ENCODE measurements around the gene ZNF646. TPM values are rescaled to one million over a fixed set of nuclear protein-coding genes. Genes with fewer than 3 reads are reported as not detected.

ZNF646 gene
- polyA plus RNA-seq, 1 donor from 2014 or later = 9.3 TPM

GRCh38 chr16:31050280-31051030, 23.8 kb upstream of the ZNF646 start:
- no peaks in the 10 kb centered on the region for H3K36me3 Mint-ChIP-seq
- no peak overlapping the region for H3K4me3 Mint-ChIP-seq
- no peaks in the 10 kb centered on the region for H3K27me3 Mint-ChIP-seq
- peak overlapping the region in 1 of 3 donors; percentile 67 for H3K27ac Mint-ChIP-seq
- no peaks in the 10 kb centered on the region for H3K9me3 Mint-ChIP-seq
- peaks cover 0 to 6% (median 5%) of the 10 kb centered on the region in 3 donors for H3K4me1 Mint-ChIP-seq

- Mint-ChIP-seq H3K27me3 (no peaks in the 10 kb centered on the region), H3K9me3 (no peaks in the 10 kb centered on the region), H3K27ac (no peak overlapping the region), H3K36me3 (no peaks in the 10 kb centered on the region), H3K4me1 (peaks cover 0 to 4% (median 3%) of the 10 kb centered on the region in 3 donors), H3K4me3 (no peak overlapping the region)
Observed at GRCh38 chr16:31052114-31052513, 22.1 kb upstream of the ZNF646 start.

- no peak overlapping the region for H3K4me3 Mint-ChIP-seq
- H3K4me1 Mint-ChIP-seq = peaks cover 0 to 2% (median 0%) of the 10 kb centered on the region in 3 donors
- H3K27ac Mint-ChIP-seq = no peak overlapping the region
- H3K36me3 Mint-ChIP-seq = peaks cover 2% of the 10 kb centered on the region
- no peaks in the 10 kb centered on the region for H3K9me3 Mint-ChIP-seq
- no peaks in the 10 kb centered on the region for H3K27me3 Mint-ChIP-seq
Observed at GRCh38 chr16:31055613-31056012, 18.6 kb upstream of the ZNF646 start.

GRCh38 chr16:31061126-31061812, 13.0 kb upstream of the ZNF646 start:
- Mint-ChIP-seq H3K27me3 (no peaks in the 10 kb centered on the region), H3K9me3 (no peaks in the 10 kb centered on the region), H3K27ac (no peak overlapping the region), H3K4me1 (peaks cover 0 to 4% (median 0%) of the 10 kb centered on the region in 3 donors), H3K36me3 (peaks cover 12% of the 10 kb centered on the region), H3K4me3 (no peak overlapping the region)

GRCh38 chr16:31061813-31062440, 12.3 kb upstream of the ZNF646 start:
- peaks cover 12% of the 10 kb centered on the region for H3K36me3 Mint-ChIP-seq
- H3K27me3 Mint-ChIP-seq = no peaks in the 10 kb centered on the region
- H3K9me3 Mint-ChIP-seq = no peaks in the 10 kb centered on the region
- no peak overlapping the region for H3K4me3 Mint-ChIP-seq
- no peak overlapping the region for H3K27ac Mint-ChIP-seq
- peaks cover 0 to 5% (median 0%) of the 10 kb centered on the region in 3 donors for H3K4me1 Mint-ChIP-seq

- Mint-ChIP-seq H3K27ac (peak overlapping the region in 2 of 3 donors; percentile 5 to 88), H3K27me3 (no peaks in the 10 kb centered on the region), H3K9me3 (no peaks in the 10 kb centered on the region), H3K4me1 (peaks cover 0 to 5% (median 0%) of the 10 kb centered on the region in 3 donors), H3K4me3 (peak overlapping the region in 1 of 4 donors; percentile 41), H3K36me3 (peaks cover 11% of the 10 kb centered on the region)
Observed at GRCh38 chr16:31063495-31063842, 10.8 kb upstream of the ZNF646 start.

- no peaks in the 10 kb centered on the region for H3K27me3 Mint-ChIP-seq
- H3K27ac Mint-ChIP-seq = peak overlapping the region in 2 of 3 donors; percentile 5 to 88
- H3K4me1 Mint-ChIP-seq = peaks cover 0 to 5% (median 0%) of the 10 kb centered on the region in 3 donors
- H3K9me3 Mint-ChIP-seq = no peaks in the 10 kb centered on the region
- H3K4me3 Mint-ChIP-seq = peak overlapping the region in 2 of 4 donors; percentile 22 to 41
- peaks cover 11% of the 10 kb centered on the region for H3K36me3 Mint-ChIP-seq
Observed at GRCh38 chr16:31063843-31064611, 10.2 kb upstream of the ZNF646 start.

GRCh38 chr16:31064882-31065461, 9.2 kb upstream of the ZNF646 start:
- Mint-ChIP-seq H3K27ac (peak overlapping the region in 2 of 3 donors; percentile 50 to 65), H3K36me3 (peaks cover 11% of the 10 kb centered on the region), H3K27me3 (no peaks in the 10 kb centered on the region), H3K9me3 (no peaks in the 10 kb centered on the region), H3K4me1 (peaks cover 0 to 8% (median 0%) of the 10 kb centered on the region in 3 donors), H3K4me3 (no peak overlapping the region)

GRCh38 chr16:31067342-31067741, 6.9 kb upstream of the ZNF646 start:
- Mint-ChIP-seq H3K36me3 (peaks cover 8% of the 10 kb centered on the region), H3K4me1 (peaks cover 2 to 16% (median 9%) of the 10 kb centered on the region in 3 donors), H3K9me3 (no peaks in the 10 kb centered on the region), H3K27me3 (no peaks in the 10 kb centered on the region), H3K27ac (peak overlapping the region in 1 of 3 donors; percentile 8), H3K4me3 (no peak overlapping the region)

- H3K4me1 Mint-ChIP-seq = peaks cover 14 to 32% (median 29%) of the 10 kb centered on the region in 3 donors
- peak overlapping the region; percentile 77 to 94 (median 90) for H3K4me3 Mint-ChIP-seq
- no peaks in the 10 kb centered on the region for H3K27me3 Mint-ChIP-seq
- H3K9me3 Mint-ChIP-seq = no peaks in the 10 kb centered on the region
- H3K36me3 Mint-ChIP-seq = no peaks in the 10 kb centered on the region
- H3K27ac Mint-ChIP-seq = peak overlapping the region in 1 of 3 donors; percentile 78
Observed at GRCh38 chr16:31071861-31072260, 2.4 kb upstream of the ZNF646 start.

GRCh38 chr16:31072540-31073141, 1.6 kb upstream of the ZNF646 start:
- no peaks in the 10 kb centered on the region for H3K36me3 Mint-ChIP-seq
- no peaks in the 10 kb centered on the region for H3K27me3 Mint-ChIP-seq
- peak overlapping the region; percentile 87 to 98 (median 94) for H3K4me3 Mint-ChIP-seq
- no peaks in the 10 kb centered on the region for H3K9me3 Mint-ChIP-seq
- H3K4me1 Mint-ChIP-seq = peaks cover 14 to 32% (median 29%) of the 10 kb centered on the region in 3 donors
- peak overlapping the region; percentile 14 to 98 (median 78) for H3K27ac Mint-ChIP-seq

GRCh38 chr16:31073142-31073969, 866 bp upstream of the ZNF646 start:
- H3K27ac Mint-ChIP-seq = peak overlapping the region; percentile 78 to 98 (median 98)
- H3K4me1 Mint-ChIP-seq = peaks cover 14 to 32% (median 29%) of the 10 kb centered on the region in 3 donors
- H3K9me3 Mint-ChIP-seq = no peaks in the 10 kb centered on the region
- H3K4me3 Mint-ChIP-seq = peak overlapping the region; percentile 87 to 99 (median 96)
- H3K36me3 Mint-ChIP-seq = peaks cover 1% of the 10 kb centered on the region
- H3K27me3 Mint-ChIP-seq = no peaks in the 10 kb centered on the region

- no peaks in the 10 kb centered on the region for H3K9me3 Mint-ChIP-seq
- H3K36me3 Mint-ChIP-seq = peaks cover 2% of the 10 kb centered on the region
- H3K27me3 Mint-ChIP-seq = no peaks in the 10 kb centered on the region
- H3K27ac Mint-ChIP-seq = peak overlapping the region; percentile 78 to 98 (median 94)
- H3K4me3 Mint-ChIP-seq = peak overlapping the region; percentile 87 to 99 (median 96)
- peaks cover 15 to 32% (median 26%) of the 10 kb centered on the region in 3 donors for H3K4me1 Mint-ChIP-seq
Observed at GRCh38 chr16:31074814-31075183, 577 bp downstream of the ZNF646 start.
